Right atrium auricular region (tissue), 2 donors: ENCODE measurements around the gene OPRL1. TPM values are rescaled to one million over a fixed set of nuclear protein-coding genes. Genes with fewer than 3 reads are reported as not detected.

ENCODE experiments used
- DNase-seq: peaks from one replicate; pipeline ENCODE4 v3.0.0-alpha.2; 2019; ENCODE audit warnings: low spot score
- H3K27ac ChIP-seq, 2 donors: fragments of 200-600 bp; sonication (generic); 1 replicate in 1 of 2; 2 replicates in 1 of 2; pipeline ENCODE4 v1.5.1; 2016 to 2019
- H3K27me3 ChIP-seq, 2 donors: fragments of 200-600 bp; sonication (generic); one replicate each; pipeline versions ENCODE4 v1.5.1 to v1.6.0; 2017 to 2019
- H3K36me3 ChIP-seq: fragments of 200-600 bp; sonication (generic); one replicate; pipeline ENCODE4 v1.5.1; 2016
- H3K4me1 ChIP-seq, 2 donors: fragments of 200-600 bp; sonication (generic); one replicate each; pipeline versions ENCODE4 v1.5.1 to v1.6.0; 2017 to 2019
- H3K4me3 ChIP-seq, 2 donors: fragments of 200-600 bp; sonication (generic); 1 replicate in 1 of 2; 2 replicates in 1 of 2; pipeline ENCODE4 v1.5.1; 2017 to 2019; ENCODE audit warnings: mild to moderate bottlenecking in 1 of 2, moderate library complexity in 1 of 2
- H3K9me3 ChIP-seq, 2 donors: fragments of 200-600 bp; sonication (generic); one replicate each; pipeline ENCODE4 v1.5.1; 2019
- CTCF ChIP-seq, 2 donors: fragments of 200-600 bp; sonication (generic); IDR thresholded peaks; one replicate each; pipeline ENCODE4 v1.5.1; 2019; ENCODE audit warnings: antibody characterized with exemption in 2 of 2
- total RNA-seq, 2 donors: library from RNA; depleted of rRNA; stranded (reverse); fragments of >200 nt; gene quantifications; one replicate each; pipeline ENCODE4 v1.1.0, GENCODE V29; 2016

Gene OPRL1
- total RNA-seq, 2 donors from 2014 or later: 0.75 to 1.4 TPM

GRCh38 chr20:64079273-64080012 lies 439 bp upstream of the OPRL1 start, which contains the start of gene RGS19:
Gene RGS19 (minus strand): TSS chr20:64079518. CDS start chr20:64076886, 2,632 bp downstream.
- no peaks in the 10 kb centered on the region for H3K27me3 ChIP-seq
- peak within 1 kb of the TSS; percentile 72 to 84 for H3K4me3 ChIP-seq
- H3K36me3 ChIP-seq: no peaks in the 10 kb centered on the region
- no peak for TF ChIP-seq CTCF (IDR thresholded peaks at IDR 0.05)
- peak within 1 kb of the TSS; percentile 81 to 88 for H3K27ac ChIP-seq
- peaks cover 0 to 61% of the 10 kb centered on the region in 2 donors for H3K4me1 ChIP-seq
- H3K9me3 ChIP-seq: no peaks in the 10 kb centered on the region
- DNase-seq: no peak

- Histone ChIP-seq H3K9me3 (no peaks in the 10 kb centered on the region), H3K4me1 (peaks cover 0 to 64% of the 10 kb centered on the region in 2 donors), H3K27me3 (peaks cover 0 to 7% of the 10 kb centered on the region in 2 donors), H3K36me3 (no peaks in the 10 kb centered on the region), H3K4me3 (peak overlapping the region in 1 of 2 donors; percentile 72), H3K27ac (peak overlapping the region; percentile 81 to 85)
- TF ChIP-seq CTCF (IDR thresholded peaks at IDR 0.05): no peak
- no peak for DNase-seq
These were observed 1.1 kb downstream of the OPRL1 start for GRCh38 chr20:64080813-64081623.

- H3K27ac ChIP-seq: no peak overlapping the region
- peaks cover 0 to 7% of the 10 kb centered on the region in 2 donors for H3K27me3 ChIP-seq
- H3K9me3 ChIP-seq: no peaks in the 10 kb centered on the region
- TF ChIP-seq CTCF (IDR thresholded peaks at IDR 0.05): no peak
- H3K4me3 ChIP-seq: no peak overlapping the region
- H3K36me3 ChIP-seq: no peaks in the 10 kb centered on the region
- no peak for DNase-seq
- peaks cover 0 to 64% of the 10 kb centered on the region in 2 donors for H3K4me1 ChIP-seq
These were observed 1.7 kb downstream of the OPRL1 start for GRCh38 chr20:64081624-64081964.

GRCh38 chr20:64082126-64082731 lies 2.3 kb downstream of the OPRL1 start:
- no peaks in the 10 kb centered on the region for H3K9me3 ChIP-seq
- H3K36me3 ChIP-seq: no peaks in the 10 kb centered on the region
- no peak for TF ChIP-seq CTCF (IDR thresholded peaks at IDR 0.05)
- peaks cover 0 to 60% of the 10 kb centered on the region in 2 donors for H3K4me1 ChIP-seq
- H3K27me3 ChIP-seq: peaks cover 0 to 7% of the 10 kb centered on the region in 2 donors
- no peak overlapping the region for H3K27ac ChIP-seq
- H3K4me3 ChIP-seq: no peak overlapping the region
- DNase-seq: no peak

- no peak for TF ChIP-seq CTCF (IDR thresholded peaks at IDR 0.05)
- no peaks in the 10 kb centered on the region for H3K9me3 ChIP-seq
- H3K4me1 ChIP-seq: peaks cover 0 to 54% of the 10 kb centered on the region in 2 donors
- peaks cover 0 to 7% of the 10 kb centered on the region in 2 donors for H3K27me3 ChIP-seq
- no peaks in the 10 kb centered on the region for H3K36me3 ChIP-seq
- no peak for DNase-seq
- no peak overlapping the region for H3K27ac ChIP-seq
- peak overlapping the region in 1 of 2 donors; percentile 68 for H3K4me3 ChIP-seq
These were observed 3.0 kb downstream of the OPRL1 start for GRCh38 chr20:64082820-64083377.
